ENCODE results near the gene FXN. TPM values are rescaled to one million over a fixed set of nuclear protein-coding genes. Genes with fewer than 3 reads are reported as not detected.

FXN gene
- total and polyA plus RNA-seq, 2 experiments from 2014 or later = 12.2 to 31.5 TPM

- no peaks in the 10 kb centered on the region for H3K9me2 ChIP-seq (replicated peaks; ENCODE audit: insufficient read depth)
- no peak for DNase-seq (ENCODE audit: low spot score)
- WGBS (ENCODE audit: low lambda C conversion rate, missing lambda C conversion rate) = 67% methylated on average over 1 of the region's 1 CpG
- H3K4me1 ChIP-seq (ENCODE audit: insufficient read depth) = no peaks in the 10 kb centered on the region
- H4K20me1 ChIP-seq (ENCODE audit: insufficient read depth, poor library complexity, severe bottlenecking) = no peaks in the 10 kb centered on the region
- no peaks in the 10 kb centered on the region for H3K9me3 ChIP-seq (ENCODE audit: low read depth)
- H2AFZ ChIP-seq = no peak overlapping the region
- H3K36me3 ChIP-seq (replicated peaks; ENCODE audit: insufficient read depth, low read depth) = no peaks in the 10 kb centered on the region
- H3K4me3 ChIP-seq = no peak overlapping the region
- no peaks in the 10 kb centered on the region for H3K79me2 ChIP-seq
- H3K4me2 ChIP-seq = no peak overlapping the region
- no peaks in the 10 kb centered on the region for H3K27me3 ChIP-seq
- no peak for TF ChIP-seq EZH2 (IDR thresholded peaks at IDR 0.05; ENCODE audit: borderline replicate concordance)
- TF ChIP-seq EZH2phosphoT487 (IDR thresholded peaks at IDR 0.05; ENCODE audit: low read depth, severe bottlenecking, unreplicated experiment) = no peak
- no peak for TF ChIP-seq CTCF (IDR thresholded peaks at IDR 0.05; ENCODE audit: poor library complexity)
- no peak overlapping the region for H3K27ac ChIP-seq
Measured at GRCh38 chr9:69054989-69055388, 19.4 kb downstream of the FXN start.

- Histone ChIP-seq H3K4me1 (ENCODE audit: insufficient read depth) (no peaks in the 10 kb centered on the region), H2AFZ (no peak overlapping the region), H3K27ac (no peak overlapping the region), H3K27me3 (no peaks in the 10 kb centered on the region), H3K9me3 (ENCODE audit: low read depth) (no peaks in the 10 kb centered on the region), H3K4me3 (no peak overlapping the region), H4K20me1 (ENCODE audit: insufficient read depth, poor library complexity, severe bottlenecking) (no peaks in the 10 kb centered on the region), H3K79me2 (no peaks in the 10 kb centered on the region), H3K9me2 (replicated peaks; ENCODE audit: insufficient read depth) (no peaks in the 10 kb centered on the region), H3K36me3 (replicated peaks; ENCODE audit: insufficient read depth, low read depth) (no peaks in the 10 kb centered on the region), H3K4me2 (no peak overlapping the region)
- WGBS (ENCODE audit: low lambda C conversion rate, missing lambda C conversion rate) = 96% methylated on average over 4 of the region's 4 CpGs
- TF ChIP-seq EZH2 (IDR thresholded peaks at IDR 0.05; ENCODE audit: borderline replicate concordance) (no peak), EZH2phosphoT487 (IDR thresholded peaks at IDR 0.05; ENCODE audit: low read depth, severe bottlenecking, unreplicated experiment) (no peak), CTCF (IDR thresholded peaks at IDR 0.05; ENCODE audit: poor library complexity) (no peak)
- DNase-seq (ENCODE audit: low spot score) = no peak
Measured at GRCh38 chr9:69056191-69056815, 20.8 kb downstream of the FXN start.

GRCh38 chr9:69058101-69058500 is 22.5 kb downstream of the FXN start:
- no peak overlapping the region for H2AFZ ChIP-seq
- no peak overlapping the region for H3K27ac ChIP-seq
- 94% methylated on average over 2 of the region's 2 CpGs for WGBS (ENCODE audit: low lambda C conversion rate, missing lambda C conversion rate)
- DNase-seq (ENCODE audit: low spot score) = no peak
- no peaks in the 10 kb centered on the region for H3K4me1 ChIP-seq (ENCODE audit: insufficient read depth)
- H3K4me3 ChIP-seq = no peak overlapping the region
- no peak for TF ChIP-seq EZH2 (IDR thresholded peaks at IDR 0.05; ENCODE audit: borderline replicate concordance)
- H3K36me3 ChIP-seq (replicated peaks; ENCODE audit: insufficient read depth, low read depth) = no peaks in the 10 kb centered on the region
- H4K20me1 ChIP-seq (ENCODE audit: insufficient read depth, poor library complexity, severe bottlenecking) = no peaks in the 10 kb centered on the region
- H3K9me2 ChIP-seq (replicated peaks; ENCODE audit: insufficient read depth) = no peaks in the 10 kb centered on the region
- H3K4me2 ChIP-seq = no peak overlapping the region
- no peaks in the 10 kb centered on the region for H3K79me2 ChIP-seq
- H3K9me3 ChIP-seq (ENCODE audit: low read depth) = no peaks in the 10 kb centered on the region
- no peaks in the 10 kb centered on the region for H3K27me3 ChIP-seq

GRCh38 chr9:69060766-69061165 is 25.2 kb downstream of the FXN start:
- Histone ChIP-seq H3K4me1 (ENCODE audit: insufficient read depth) (no peaks in the 10 kb centered on the region), H3K4me2 (no peak overlapping the region), H2AFZ (no peak overlapping the region), H3K4me3 (no peak overlapping the region), H3K27me3 (no peaks in the 10 kb centered on the region), H3K9me3 (ENCODE audit: low read depth) (no peaks in the 10 kb centered on the region), H3K36me3 (replicated peaks; ENCODE audit: insufficient read depth, low read depth) (no peaks in the 10 kb centered on the region), H4K20me1 (ENCODE audit: insufficient read depth, poor library complexity, severe bottlenecking) (no peaks in the 10 kb centered on the region), H3K79me2 (no peaks in the 10 kb centered on the region), H3K27ac (no peak overlapping the region), H3K9me2 (replicated peaks; ENCODE audit: insufficient read depth) (no peaks in the 10 kb centered on the region)
- DNase-seq (ENCODE audit: low spot score) = no peak
- WGBS (ENCODE audit: low lambda C conversion rate, missing lambda C conversion rate) = 60% methylated on average over 1 of the region's 1 CpG
- no peak for TF ChIP-seq EZH2phosphoT487 (IDR thresholded peaks at IDR 0.05; ENCODE audit: low read depth, severe bottlenecking, unreplicated experiment)
- no peak for TF ChIP-seq CTCF (IDR thresholded peaks at IDR 0.05; ENCODE audit: poor library complexity)
- no peak for TF ChIP-seq EZH2 (IDR thresholded peaks at IDR 0.05; ENCODE audit: borderline replicate concordance)

Data from hepatocyte (in vitro differentiated cells).